ENCODE measurements around the gene CCDC15.
"Not testable (repeated sequence)": the region's sequence is repeated elsewhere in the genome, so short reads cannot be mapped to it uniquely, and the experiment has no call there.

The CCDC15 gene

GRCh38 chr11:124941703-124942102 lies 12.3 kb upstream of the CCDC15 start:
- no peak for DNase-seq

- DNase-seq = no peak
Measured at GRCh38 chr11:124942466-124943253, 11.3 kb upstream of the CCDC15 start.

- no peak for DNase-seq
Measured at GRCh38 chr11:124943254-124943616, 10.8 kb upstream of the CCDC15 start.

- no peak for DNase-seq
Measured at GRCh38 chr11:124943741-124944140, 10.3 kb upstream of the CCDC15 start.

GRCh38 chr11:124944565-124944964 lies 9.4 kb upstream of the CCDC15 start:
- DNase-seq = no peak

GRCh38 chr11:124945826-124946225 lies 8.2 kb upstream of the CCDC15 start:
- DNase-seq = no peak

GRCh38 chr11:124946735-124947141 lies 7.3 kb upstream of the CCDC15 start:
- DNase-seq = no peak

GRCh38 chr11:124950601-124951330 lies 3.2 kb upstream of the CCDC15 start:
- DNase-seq = no peak

- no peak for DNase-seq
Measured at GRCh38 chr11:124951341-124951740, 2.7 kb upstream of the CCDC15 start.

- DNase-seq = no peak
Measured at GRCh38 chr11:124954590-124954955, 571 bp downstream of the CCDC15 start.

- DNase-seq = no peak
Measured at GRCh38 chr11:124955035-124955434, 1.0 kb downstream of the CCDC15 start.

- DNase-seq = no peak
Measured at GRCh38 chr11:124961972-124962609, 8.1 kb downstream of the CCDC15 start.

- not testable (repeated sequence) for DNase-seq
Measured at GRCh38 chr11:124968197-124968596, 14.2 kb downstream of the CCDC15 start.

GRCh38 chr11:124970925-124971324 lies 16.9 kb downstream of the CCDC15 start:
- DNase-seq = no peak

GRCh38 chr11:124971810-124972209 lies 17.8 kb downstream of the CCDC15 start:
- no peak for DNase-seq

- DNase-seq = no peak
Measured at GRCh38 chr11:124976531-124976930, 22.5 kb downstream of the CCDC15 start.

GRCh38 chr11:124977006-124977405 lies 23.0 kb downstream of the CCDC15 start:
- no peak for DNase-seq

- DNase-seq = no peak
Measured at GRCh38 chr11:124978316-124978715, 24.3 kb downstream of the CCDC15 start.

GRCh38 chr11:124982043-124982442 lies 28.0 kb downstream of the CCDC15 start:
- DNase-seq = no peak

- no peak for DNase-seq
Measured at GRCh38 chr11:124983674-124984511, 29.9 kb downstream of the CCDC15 start.

- DNase-seq = no peak
Measured at GRCh38 chr11:124984512-124984854, 30.5 kb downstream of the CCDC15 start.

GRCh38 chr11:124987096-124987495 lies 33.1 kb downstream of the CCDC15 start:
- no peak for DNase-seq

- no peak for DNase-seq
Measured at GRCh38 chr11:124988063-124988462, 34.1 kb downstream of the CCDC15 start.
